ENCODE results near the gene GDF11.

GDF11 gene

DNA sequence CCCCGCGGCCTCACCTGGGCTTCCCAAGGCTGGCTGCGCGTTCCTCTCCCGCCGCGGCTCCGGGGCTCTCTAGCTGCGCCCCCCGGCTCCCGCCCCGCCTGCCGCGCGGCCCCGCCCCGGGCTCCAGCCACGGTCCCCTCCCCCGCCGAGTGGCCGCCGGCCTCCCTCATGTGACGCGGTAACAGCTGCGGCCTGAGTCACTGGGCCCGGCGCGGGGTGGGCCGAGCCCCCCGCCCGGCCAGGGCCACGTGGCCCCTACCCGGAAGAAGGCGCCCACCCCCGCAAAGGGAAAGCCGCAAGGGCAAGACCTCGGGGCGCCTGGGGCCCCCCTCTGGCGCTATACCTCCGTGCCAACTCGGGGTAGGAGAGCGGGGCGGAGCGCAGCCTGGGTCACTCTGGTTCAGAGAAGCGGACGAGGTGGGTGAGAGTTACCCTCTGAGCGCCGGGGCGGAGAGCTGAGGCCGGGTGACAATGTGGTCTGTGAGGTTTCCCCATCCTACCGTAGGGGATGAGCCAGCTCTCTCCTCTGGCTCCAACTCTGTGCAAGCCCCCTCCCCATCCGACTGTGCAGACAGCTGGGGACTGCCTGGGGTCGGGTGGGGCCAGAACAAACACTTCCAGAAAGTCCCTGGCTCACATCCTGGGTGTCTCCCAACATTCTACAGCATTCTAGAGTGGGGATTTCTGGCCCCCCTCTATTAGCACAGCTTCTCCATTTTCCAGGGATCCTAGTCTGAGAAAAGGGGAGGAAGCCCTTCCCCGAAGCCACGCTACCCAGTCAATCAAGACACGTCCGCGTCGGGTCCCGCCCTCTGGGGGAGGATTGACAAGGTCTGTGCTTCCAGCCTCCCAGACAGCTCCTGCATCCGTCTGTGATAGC, 13.7 kb upstream of the GDF11 start, which contains the start of gene CD63:
Gene CD63, minus strand, starts transcription at position 71 of the 880 bp plus-strand sequence. CDS start 668 bp downstream, outside the sequence.
- Histone ChIP-seq H3K9me3 (ENCODE audit: low read length) (no peaks in the 10 kb centered on the region), H2AFZ (ENCODE audit: low read length) (peak within 1 kb of the TSS; percentile 35; the same call in 1 of the 2 replicates), H3K27ac (ENCODE audit: low read depth, low read length, poor library complexity, severe bottlenecking) (peak within 1 kb of the TSS; percentile 52), H3K27me3 (ENCODE audit: insufficient read depth, low read length) (no peaks in the 10 kb centered on the region), H3K4me2 (ENCODE audit: low read length) (peak within 1 kb of the TSS; percentile 95), H3K9ac (ENCODE audit: low read length) (peak within 1 kb of the TSS; percentile 82), H3K9me2 (ENCODE audit: low read depth, low read length) (no peaks in the 10 kb centered on the region), H4K20me1 (ENCODE audit: insufficient read depth, low read length) (no peaks in the 10 kb centered on the region), H3K36me3 (ENCODE audit: insufficient read depth, low read length) (no peaks in the 10 kb centered on the region), H3K4me3 (ENCODE audit: low read depth, low read length, poor library complexity, severe bottlenecking) (peak within 1 kb of the TSS; percentile 76), H3K79me2 (ENCODE audit: insufficient read depth, low read length) (no peaks in the 10 kb centered on the region), H3K4me1 (ENCODE audit: insufficient read depth, low read length, severe bottlenecking) (peaks cover 37% of the 10 kb centered on the region), H3F3A (ENCODE audit: insufficient read depth, low read length) (peaks cover 3% of the 10 kb centered on the region; the same call in 1 of the 2 replicates)
- no peak for TF ChIP-seq EZH2 (IDR thresholded peaks at IDR 0.05; ENCODE audit: borderline replicate concordance, low read length)
- TF ChIP-seq, protein P1, sequence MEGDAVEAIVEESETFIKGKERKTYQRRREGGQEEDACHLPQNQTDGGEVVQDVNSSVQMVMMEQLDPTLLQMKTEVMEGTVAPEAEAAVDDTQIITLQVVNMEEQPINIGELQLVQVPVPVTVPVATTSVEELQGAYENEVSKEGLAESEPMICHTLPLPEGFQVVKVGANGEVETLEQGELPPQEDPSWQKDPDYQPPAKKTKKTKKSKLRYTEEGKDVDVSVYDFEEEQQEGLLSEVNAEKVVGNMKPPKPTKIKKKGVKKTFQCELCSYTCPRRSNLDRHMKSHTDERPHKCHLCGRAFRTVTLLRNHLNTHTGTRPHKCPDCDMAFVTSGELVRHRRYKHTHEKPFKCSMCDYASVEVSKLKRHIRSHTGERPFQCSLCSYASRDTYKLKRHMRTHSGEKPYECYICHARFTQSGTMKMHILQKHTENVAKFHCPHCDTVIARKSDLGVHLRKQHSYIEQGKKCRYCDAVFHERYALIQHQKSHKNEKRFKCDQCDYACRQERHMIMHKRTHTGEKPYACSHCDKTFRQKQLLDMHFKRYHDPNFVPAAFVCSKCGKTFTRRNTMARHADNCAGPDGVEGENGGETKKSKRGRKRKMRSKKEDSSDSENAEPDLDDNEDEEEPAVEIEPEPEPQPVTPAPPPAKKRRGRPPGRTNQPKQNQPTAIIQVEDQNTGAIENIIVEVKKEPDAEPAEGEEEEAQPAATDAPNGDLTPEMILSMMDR (IDR thresholded peaks at IDR 0.05; ENCODE audit: low read length): no peak

DNA sequence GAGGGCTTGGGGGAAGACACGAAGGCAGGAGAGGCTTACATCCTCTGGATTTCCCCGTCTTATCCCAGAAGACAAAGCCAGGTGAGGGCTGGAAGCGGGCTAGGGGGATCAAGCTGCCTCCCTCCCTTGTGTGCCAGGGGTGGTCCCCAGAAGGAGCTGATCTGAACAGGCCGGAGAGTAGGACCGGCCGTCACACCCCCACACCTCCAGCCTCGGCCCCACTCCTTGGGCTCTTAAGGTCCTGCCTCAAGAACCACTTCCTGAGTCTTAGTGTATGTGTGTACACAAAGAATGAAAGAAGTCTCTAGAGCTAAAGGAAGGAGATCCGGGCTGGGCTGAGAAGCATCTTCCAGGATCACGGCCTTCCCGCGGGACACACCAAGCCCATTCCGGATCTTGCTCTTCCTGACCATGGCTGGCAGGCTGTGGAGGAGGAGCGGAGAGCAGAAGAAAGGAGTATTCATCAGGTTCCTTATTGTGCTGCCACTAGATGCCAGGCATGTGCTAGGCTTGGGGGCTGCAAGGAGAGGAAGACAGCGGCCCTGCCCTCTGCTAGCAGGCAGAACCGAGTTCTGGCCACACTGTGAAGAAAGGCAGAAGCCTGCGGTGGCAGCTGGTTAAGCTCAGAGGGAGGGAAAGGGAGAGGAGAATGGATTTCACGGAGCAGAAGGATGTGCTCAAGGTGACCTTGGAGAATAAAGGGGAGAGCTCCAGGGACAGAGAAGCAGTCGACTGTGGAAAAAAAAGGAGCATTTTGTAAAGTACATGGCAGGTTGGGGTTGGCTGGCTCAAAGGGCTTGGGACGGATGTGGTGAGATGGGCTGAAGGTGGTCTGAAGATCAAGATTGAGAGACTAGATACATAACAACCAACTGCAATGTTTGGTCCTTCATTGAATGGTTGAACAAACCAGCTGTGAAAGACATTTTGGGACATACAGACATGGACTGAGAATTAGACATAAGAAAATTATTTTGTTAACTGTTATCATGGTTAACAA, 12.8 kb upstream of the GDF11 start:
- H3K36me3 ChIP-seq (ENCODE audit: insufficient read depth, low read length): no peaks in the 10 kb centered on the region
- H3K4me3 ChIP-seq (ENCODE audit: low read depth, low read length, poor library complexity, severe bottlenecking): peak overlapping the region; percentile 76
- H2AFZ ChIP-seq (ENCODE audit: low read length): no peak overlapping the region
- H3K9ac ChIP-seq (ENCODE audit: low read length): peak overlapping the region; percentile 82
- TF ChIP-seq, protein P1 (IDR thresholded peaks at IDR 0.05; ENCODE audit: low read length): peak; percentile 43; the same call in 1 of the 2 replicates
- no peak for TF ChIP-seq EZH2 (IDR thresholded peaks at IDR 0.05; ENCODE audit: borderline replicate concordance, low read length)
- H3K9me3 ChIP-seq (ENCODE audit: low read length): no peaks in the 10 kb centered on the region
- peak overlapping the region; percentile 95 for H3K4me2 ChIP-seq (ENCODE audit: low read length)
- H3K9me2 ChIP-seq (ENCODE audit: low read depth, low read length): no peaks in the 10 kb centered on the region
- H3K79me2 ChIP-seq (ENCODE audit: insufficient read depth, low read length): no peaks in the 10 kb centered on the region
- H3K4me1 ChIP-seq (ENCODE audit: insufficient read depth, low read length, severe bottlenecking): peaks cover 33% of the 10 kb centered on the region
- no peaks in the 10 kb centered on the region for H4K20me1 ChIP-seq (ENCODE audit: insufficient read depth, low read length)
- peaks cover 3% of the 10 kb centered on the region; the same call in 1 of the 2 replicates for H3F3A ChIP-seq (ENCODE audit: insufficient read depth, low read length)
- H3K27ac ChIP-seq (ENCODE audit: low read depth, low read length, poor library complexity, severe bottlenecking): peak overlapping the region; percentile 52
- no peaks in the 10 kb centered on the region for H3K27me3 ChIP-seq (ENCODE audit: insufficient read depth, low read length)

DNA sequence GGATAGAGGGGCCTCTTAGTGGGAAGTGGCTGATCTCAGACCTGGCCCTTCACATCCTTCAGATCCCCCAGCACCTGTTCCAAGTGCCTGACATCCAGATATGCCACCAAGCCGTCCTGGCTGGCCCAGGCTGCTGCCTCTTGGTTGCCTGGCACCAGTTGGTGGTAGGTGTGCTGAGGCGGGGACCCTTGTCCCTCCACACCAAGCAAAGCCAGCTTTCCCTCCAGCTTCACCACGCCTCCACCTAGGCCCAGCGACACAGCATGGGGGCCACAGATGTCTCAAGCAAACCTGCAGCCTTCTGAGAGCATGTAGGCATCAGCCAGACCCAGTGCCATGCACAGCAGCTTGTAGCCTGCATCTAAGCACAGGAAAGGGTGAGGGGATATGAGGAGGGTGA, 10.6 kb upstream of the GDF11 start:
- Histone ChIP-seq H4K20me1 (ENCODE audit: insufficient read depth, low read length) (no peaks in the 10 kb centered on the region), H3K9me2 (ENCODE audit: low read depth, low read length) (no peaks in the 10 kb centered on the region), H3K27ac (ENCODE audit: low read depth, low read length, poor library complexity, severe bottlenecking) (no peak overlapping the region), H3K4me2 (ENCODE audit: low read length) (no peak overlapping the region), H3K36me3 (ENCODE audit: insufficient read depth, low read length) (no peaks in the 10 kb centered on the region), H3K4me3 (ENCODE audit: low read depth, low read length, poor library complexity, severe bottlenecking) (no peak overlapping the region), H2AFZ (ENCODE audit: low read length) (no peak overlapping the region), H3K4me1 (ENCODE audit: insufficient read depth, low read length, severe bottlenecking) (peaks cover 25% of the 10 kb centered on the region), H3K79me2 (ENCODE audit: insufficient read depth, low read length) (no peaks in the 10 kb centered on the region), H3F3A (ENCODE audit: insufficient read depth, low read length) (no peaks in the 10 kb centered on the region), H3K9ac (ENCODE audit: low read length) (no peak overlapping the region), H3K9me3 (ENCODE audit: low read length) (no peaks in the 10 kb centered on the region), H3K27me3 (ENCODE audit: insufficient read depth, low read length) (no peaks in the 10 kb centered on the region)
- TF ChIP-seq, protein P1 (IDR thresholded peaks at IDR 0.05; ENCODE audit: low read length): no peak
- TF ChIP-seq EZH2 (IDR thresholded peaks at IDR 0.05; ENCODE audit: borderline replicate concordance, low read length): no peak
